CD14-positive monocyte (primary cell): ENCODE measurements around the gene TMEM167B. TPM values are rescaled to one million over a fixed set of nuclear protein-coding genes. Genes with fewer than 3 reads are reported as not detected.

Experiments
- DNase-seq, 3 donors: peaks; one replicate each; pipeline ENCODE4 v3.0.0-alpha.2; 2011 to 2022
- H2AFZ ChIP-seq: 2 replicates; pipeline ENCODE4 v1.6.0; 2012; ENCODE audit warnings: mild to moderate bottlenecking, low read depth, low read length, inconsistent platforms; ENCODE audit not compliant: insufficient read depth, poor library complexity, severe bottlenecking
- H3K27ac ChIP-seq, 2 donors: 1 replicate in 1 of 2; 2 replicates in 1 of 2; pipeline ENCODE4 v1.5.1; 2012 to 2013; ENCODE audit warnings: low read length in 2 of 2, control low read depth in 1 of 2, inconsistent platforms in 1 of 2, low read depth in 1 of 2, mild to moderate bottlenecking in 1 of 2
- H3K27me3 ChIP-seq, 2 donors: one replicate each; pipeline versions ENCODE4 v1.6.0 to v1.6.1; 2011 to 2013; ENCODE audit warnings: low read length in 2 of 2; ENCODE audit not compliant: control insufficient read depth in 2 of 2, insufficient read depth in 2 of 2
- H3K36me3 ChIP-seq, 2 donors: replicated peaks in 1 of 2; 1 replicate in 1 of 2; 2 replicates in 1 of 2; pipeline versions ENCODE4 v1.5.1 to v1.6.1; 2012 to 2013; ENCODE audit warnings: low read length in 2 of 2, control low read depth in 1 of 2, inconsistent platforms in 1 of 2, mild to moderate bottlenecking in 1 of 2; ENCODE audit not compliant: insufficient read depth in 2 of 2, control insufficient read depth in 1 of 2
- H3K4me1 ChIP-seq, 2 donors: 1 replicate in 1 of 2; 2 replicates in 1 of 2; pipeline versions ENCODE4 v1.5.1 to v1.6.1; 2012 to 2013; ENCODE audit warnings: low read length in 2 of 2, control low read depth in 1 of 2, inconsistent platforms in 1 of 2, mild to moderate bottlenecking in 1 of 2, moderate library complexity in 1 of 2; ENCODE audit not compliant: insufficient read depth in 2 of 2, control insufficient read depth in 1 of 2
- H3K4me2 ChIP-seq: replicated peaks from 2 replicates; pipeline ENCODE3; 2012; ENCODE audit warnings: low read length, moderate library complexity, mild to moderate bottlenecking; ENCODE audit not compliant: poor library complexity, severe bottlenecking; ENCODE audit errors: extremely low read depth
- H3K4me3 ChIP-seq, 3 experiments: fragments of 200-600 bp in 1 of 3; sonication (generic) in 1 of 3; replicated peaks in 1 of 3; 1 replicate in 2 of 3; 2 replicates in 1 of 3; pipeline ENCODE4 v1.5.1; 2011 to 2013; ENCODE audit warnings: low read length in 3 of 3, mild to moderate bottlenecking in 3 of 3, control low read depth in 2 of 3, low read depth in 2 of 3, inconsistent platforms in 1 of 3, moderate library complexity in 1 of 3
- H3K79me2 ChIP-seq: 2 replicates; pipeline ENCODE4 v1.6.0; 2012; ENCODE audit warnings: mild to moderate bottlenecking, control low read depth, inconsistent platforms, low read length, moderate library complexity; ENCODE audit not compliant: insufficient read depth
- H3K9ac ChIP-seq: 2 replicates; pipeline ENCODE4 v1.6.0; 2017; ENCODE audit warnings: low read length, mild to moderate bottlenecking; ENCODE audit not compliant: insufficient read depth, poor library complexity, severe bottlenecking
- H3K9me3 ChIP-seq, 2 donors: replicated peaks in 1 of 2; 1 replicate in 1 of 2; 2 replicates in 1 of 2; pipeline versions ENCODE4 v1.5.1 to v1.6.1; 2012 to 2013; ENCODE audit warnings: low read length in 2 of 2, control low read depth in 1 of 2; ENCODE audit not compliant: control insufficient read depth in 1 of 2, insufficient read depth in 1 of 2
- H4K20me1 ChIP-seq: 2 replicates; pipeline ENCODE4 v1.6.0; 2012; ENCODE audit warnings: mild to moderate bottlenecking, low read length, control low read depth, moderate library complexity; ENCODE audit not compliant: insufficient read depth
- H3K27ac Mint-ChIP-seq, 7 donors: one replicate each; pipeline ENCODE4 v1.8.0; 2020; ENCODE audit warnings: mild to moderate bottlenecking in 7 of 7, mixed read lengths in 7 of 7, moderate library complexity in 6 of 7, inconsistent platforms in 2 of 7
- H3K27me3 Mint-ChIP-seq, 3 donors: one replicate each; pipeline ENCODE4 v1.8.0; 2021 to 2022; ENCODE audit warnings: low read depth in 3 of 3, mild to moderate bottlenecking in 3 of 3, mixed read lengths in 3 of 3, moderate library complexity in 3 of 3, inconsistent platforms in 1 of 3
- H3K36me3 Mint-ChIP-seq, 2 donors: one replicate each; pipeline ENCODE4 v1.8.0; 2020; ENCODE audit warnings: mixed read lengths in 2 of 2, inconsistent platforms in 1 of 2, mild to moderate bottlenecking in 1 of 2
- H3K4me1 Mint-ChIP-seq: one replicate; pipeline ENCODE4 v1.8.0; 2020; ENCODE audit warnings: mild to moderate bottlenecking, mixed read lengths
- H3K4me3 Mint-ChIP-seq, 2 donors: one replicate each; pipeline ENCODE4 v1.8.0; 2020; ENCODE audit warnings: mild to moderate bottlenecking in 2 of 2, mixed read lengths in 2 of 2, moderate library complexity in 1 of 2
- H3K9me3 Mint-ChIP-seq, 7 donors: one replicate each; pipeline ENCODE4 v1.8.0; 2020 to 2022; ENCODE audit warnings: mixed read lengths in 7 of 7, mild to moderate bottlenecking in 6 of 7, moderate library complexity in 6 of 7, inconsistent platforms in 2 of 7
- WGBS: methylation state at CpG from one replicate; pipeline ENCODE4 v1.1.5; 2013; ENCODE audit warnings: missing lambda C conversion rate; ENCODE audit not compliant: insufficient coverage; 5-methylcytosine and 5-hydroxymethylcytosine counted together
- intact Hi-C, 2 donors: fragments of 100-400 bp; cut with micrococcal nuclease; formaldehyde crosslinking; loops; one replicate each; pipeline versions ENCODE4 v1.15.0 to v1.15.1; 2023
- polyA plus RNA-seq, 3 donors: library from polyadenylated mRNA; depleted of rRNA in 1 of 3; unstranded in 2 of 3; stranded (reverse) in 1 of 3; fragments of 300-500 nt in 2 of 3; fragments of >200 nt in 1 of 3; fragmentation: Illumina TruSeq in 2 of 3; gene quantifications; 1 replicate in 2 of 3; 2 replicates in 1 of 3; pipeline ENCODE4 v1.2.3, GENCODE V29; 2012 to 2021
- TF ChIP-seq, protein P1 (sequence below): fragments of 200-600 bp; IDR thresholded peaks from one replicate; pipeline ENCODE4 v1.8.0; 2022; ENCODE audit warnings: antibody characterized with exemption, mild to moderate bottlenecking

The TMEM167B gene
- polyA plus RNA-seq, 3 donors: 39.2 to 50.8 (median 43.3) TPM

GRCh38 chr1:109112652-109113285 lies 22.2 kb downstream of the TMEM167B start:
- Histone ChIP-seq H3K79me2 (no peaks in the 10 kb centered on the region), H3K36me3 (no peaks in the 10 kb centered on the region), H3K9me3 (peaks cover 0 to 10% of the 10 kb centered on the region in 2 donors), H3K4me1 (peaks cover 33 to 35% of the 10 kb centered on the region in 2 donors), H3K27ac (peak overlapping the region in 1 of 2 donors; percentile 24), H2AFZ (peak overlapping the region; percentile 43), H3K4me3 (peak overlapping the region in 1 of 3 experiments; percentile 69), H3K27me3 (peaks cover 32 to 35% of the 10 kb centered on the region in 2 donors), H3K4me2 (peak overlapping the region; percentile 80), H4K20me1 (no peaks in the 10 kb centered on the region), H3K9ac (no peak overlapping the region)
- Mint-ChIP-seq H3K9me3 (peaks cover 0 to 15% (median 6%) of the 10 kb centered on the region in 7 donors), H3K27ac (peak overlapping the region in 6 of 7 donors; percentile 30 to 88 (median 74)), H3K27me3 (peaks cover 35 to 51% (median 49%) of the 10 kb centered on the region in 3 donors), H3K4me3 (peak overlapping the region; percentile 77 to 92), H3K36me3 (peaks cover 3 to 14% of the 10 kb centered on the region in 2 donors), H3K4me1 (peaks cover 40% of the 10 kb centered on the region)
- TF ChIP-seq, protein P1, sequence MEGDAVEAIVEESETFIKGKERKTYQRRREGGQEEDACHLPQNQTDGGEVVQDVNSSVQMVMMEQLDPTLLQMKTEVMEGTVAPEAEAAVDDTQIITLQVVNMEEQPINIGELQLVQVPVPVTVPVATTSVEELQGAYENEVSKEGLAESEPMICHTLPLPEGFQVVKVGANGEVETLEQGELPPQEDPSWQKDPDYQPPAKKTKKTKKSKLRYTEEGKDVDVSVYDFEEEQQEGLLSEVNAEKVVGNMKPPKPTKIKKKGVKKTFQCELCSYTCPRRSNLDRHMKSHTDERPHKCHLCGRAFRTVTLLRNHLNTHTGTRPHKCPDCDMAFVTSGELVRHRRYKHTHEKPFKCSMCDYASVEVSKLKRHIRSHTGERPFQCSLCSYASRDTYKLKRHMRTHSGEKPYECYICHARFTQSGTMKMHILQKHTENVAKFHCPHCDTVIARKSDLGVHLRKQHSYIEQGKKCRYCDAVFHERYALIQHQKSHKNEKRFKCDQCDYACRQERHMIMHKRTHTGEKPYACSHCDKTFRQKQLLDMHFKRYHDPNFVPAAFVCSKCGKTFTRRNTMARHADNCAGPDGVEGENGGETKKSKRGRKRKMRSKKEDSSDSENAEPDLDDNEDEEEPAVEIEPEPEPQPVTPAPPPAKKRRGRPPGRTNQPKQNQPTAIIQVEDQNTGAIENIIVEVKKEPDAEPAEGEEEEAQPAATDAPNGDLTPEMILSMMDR: peak; percentile 98
- intact Hi-C loops: loop anchor here (2.0 to 10.0 kb wide), 3 partner anchors 70 to 148 kb away; partner anchors contain the start of genes CLCC1 (in 2 of the 2) and WDR47 (in 2 of the 2)
- WGBS: 6% methylated on average over 29 of the region's 31 CpGs
- peak; percentile 82 to 92 (median 89) for DNase-seq

DNA sequence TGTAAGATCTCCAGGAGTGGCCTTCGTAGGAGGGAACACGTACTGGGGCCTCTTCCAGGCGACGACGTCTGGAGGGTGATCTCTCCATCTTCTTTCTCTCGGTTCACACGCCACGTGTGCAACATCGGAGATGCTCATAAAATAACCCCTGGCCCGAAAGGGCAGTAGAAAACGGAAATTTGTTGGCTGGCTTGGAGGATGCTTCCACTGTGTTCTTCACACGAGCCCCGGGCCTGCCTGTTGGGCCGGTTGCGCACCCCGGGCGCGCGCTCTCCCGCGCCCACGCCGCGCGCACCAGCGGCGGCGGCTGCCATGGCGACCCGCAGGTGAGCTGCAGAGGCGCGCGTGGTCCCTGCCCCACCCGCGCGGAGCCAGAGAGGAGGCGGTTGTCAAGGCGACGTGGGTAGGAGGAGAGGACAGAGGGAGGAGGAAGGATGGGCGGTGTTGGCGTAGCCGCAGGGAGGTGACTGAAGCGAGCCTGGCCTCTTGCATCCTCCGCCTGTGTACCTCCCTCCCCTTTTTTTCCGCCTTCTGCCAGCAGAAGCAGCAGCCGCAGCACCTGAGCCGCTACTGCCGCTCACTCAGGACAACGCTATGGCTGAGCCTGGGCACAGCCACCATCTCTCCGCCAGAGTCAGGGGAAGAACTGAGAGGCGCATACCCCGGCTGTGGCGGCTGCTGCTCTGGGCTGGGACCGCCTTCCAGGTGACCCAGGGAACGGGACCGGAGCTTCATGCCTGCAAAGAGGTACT lies 23.2 kb downstream of the TMEM167B start, which contains the start of gene ELAPOR1:
Gene ELAPOR1, plus strand, starts transcription at position 526 of the 752 bp plus-strand sequence. Its CDS starts 69 bp downstream, at position 595.
- H4K20me1 ChIP-seq: no peaks in the 10 kb centered on the region
- peak in 2 of 3 donors; percentile 10 to 27 for DNase-seq
- no peaks in the 10 kb centered on the region for H3K36me3 ChIP-seq
- TF ChIP-seq, protein P1: no peak
- H3K27me3 ChIP-seq: peaks cover 32 to 35% of the 10 kb centered on the region in 2 donors
- H3K4me3 ChIP-seq: peak within 1 kb of the TSS in 1 of 3 experiments; percentile 69
- peak within 1 kb of the TSS; percentile 80 for H3K4me2 ChIP-seq
- H3K9me3 ChIP-seq: peaks cover 0 to 10% of the 10 kb centered on the region in 2 donors
- 2% methylated on average over 39 of the region's 56 CpGs for WGBS
- Mint-ChIP-seq H3K36me3 (peaks cover 3 to 14% of the 10 kb centered on the region in 2 donors), H3K4me1 (peaks cover 40% of the 10 kb centered on the region), H3K9me3 (peaks cover 0 to 15% (median 6%) of the 10 kb centered on the region in 7 donors), H3K27me3 (peaks cover 38 to 55% (median 54%) of the 10 kb centered on the region in 3 donors), H3K27ac (peak within 1 kb of the TSS in 6 of 7 donors; percentile 30 to 88 (median 58)), H3K4me3 (peak within 1 kb of the TSS; percentile 77 to 92)
- peak within 1 kb of the TSS; percentile 43 for H2AFZ ChIP-seq
- H3K4me1 ChIP-seq: peaks cover 33 to 35% of the 10 kb centered on the region in 2 donors
- no peak within 1 kb of the TSS for H3K27ac ChIP-seq
- H3K79me2 ChIP-seq: no peaks in the 10 kb centered on the region
- peak within 1 kb of the TSS; percentile 25 for H3K9ac ChIP-seq
- intact Hi-C loops: loop anchor here (2.0 to 10.0 kb wide), 3 partner anchors 71 to 149 kb away; partner anchors contain the start of genes CLCC1 (in 2 of the 2) and WDR47 (in 2 of the 2)
